ENCODE data around the gene FOXA2.
A peak's percentile ranks its signal among the peaks of the same experiment; 100 is the strongest.

Gene FOXA2

GRCh38 chr20:22579711-22580697 lies 4.4 kb downstream of the FOXA2 start:
- no peak overlapping the region for H3K4me3 ChIP-seq
- no peak overlapping the region for H3K27ac ChIP-seq
- DNase-seq (ENCODE audit: low spot score), result no peak
- no peak for TF ChIP-seq CTCF (IDR thresholded peaks at IDR 0.05)

- no peak for TF ChIP-seq CTCF (IDR thresholded peaks at IDR 0.05)
- H3K4me3 ChIP-seq, result peak overlapping the region; percentile 32
- H3K27ac ChIP-seq, result no peak overlapping the region
- no peak for DNase-seq (ENCODE audit: low spot score)
Measured at GRCh38 chr20:22579119-22579427, 5.3 kb downstream of the FOXA2 start.

- no peak for DNase-seq (ENCODE audit: low spot score)
- TF ChIP-seq CTCF (IDR thresholded peaks at IDR 0.05), result no peak
- H3K4me3 ChIP-seq, result peak overlapping the region; percentile 32
Measured at GRCh38 chr20:22578221-22579118, 5.9 kb downstream of the FOXA2 start.

GRCh38 chr20:22577515-22578220 lies 6.7 kb downstream of the FOXA2 start:
- no peak for DNase-seq (ENCODE audit: low spot score)
- no peak overlapping the region for H3K27ac ChIP-seq
- TF ChIP-seq CTCF (IDR thresholded peaks at IDR 0.05), result no peak
- H3K4me3 ChIP-seq, result peak overlapping the region; percentile 32

More at GRCh38 chr20:22578221-22579118, 5.9 kb downstream of the FOXA2 start:
- no peak overlapping the region for H3K27ac ChIP-seq

GRCh38 chr20:22576733-22577514 lies 7.4 kb downstream of the FOXA2 start:
- H3K27ac ChIP-seq, result no peak overlapping the region
- no peak for TF ChIP-seq CTCF (IDR thresholded peaks at IDR 0.05)
- no peak overlapping the region for H3K4me3 ChIP-seq
- DNase-seq (ENCODE audit: low spot score), result no peak

- Histone ChIP-seq H3K4me3 (no peak overlapping the region), H3K27ac (no peak overlapping the region)
- TF ChIP-seq CTCF (IDR thresholded peaks at IDR 0.05), result no peak
- no peak for DNase-seq (ENCODE audit: low spot score)
Measured at GRCh38 chr20:22576273-22576672, 8.1 kb downstream of the FOXA2 start.
